HFFc6 (cell line): ENCODE results near the gene AIPL1. TPM values are rescaled to one million over a fixed set of nuclear protein-coding genes. Genes with fewer than 3 reads are reported as not detected.

Experiments
- DNase-seq: peaks from one replicate; pipeline ENCODE4 v3.0.0-alpha.2; 2018
- H3K27ac Mint-ChIP-seq: 2 replicates; pipeline ENCODE4 v1.8.0; 2020; ENCODE audit warnings: mild to moderate bottlenecking, mixed read lengths
- H3K27me3 Mint-ChIP-seq: 2 replicates; pipeline ENCODE4 v1.8.0; 2021; ENCODE audit warnings: mild to moderate bottlenecking, moderate library complexity, mixed read lengths; ENCODE audit not compliant: insufficient read depth
- H3K36me3 Mint-ChIP-seq: 2 replicates; pipeline ENCODE4 v1.8.0; 2021; ENCODE audit warnings: low read depth, mixed read lengths
- H3K4me1 Mint-ChIP-seq: 2 replicates; pipeline ENCODE4 v1.8.0; 2020; ENCODE audit warnings: low read depth, mixed read lengths
- H3K4me3 Mint-ChIP-seq: 2 replicates; pipeline ENCODE4 v1.8.0; 2020; ENCODE audit warnings: mild to moderate bottlenecking, moderate library complexity, mixed read lengths
- H3K9me3 Mint-ChIP-seq: 2 replicates; pipeline ENCODE4 v1.8.0; 2020; ENCODE audit warnings: mild to moderate bottlenecking, mixed read lengths
- CTCF ChIP-seq: fragments of 200-600 bp; sonication (generic); IDR thresholded peaks from 2 replicates; pipeline ENCODE4 v1.5.0; 2021; ENCODE audit warnings: antibody characterized with exemption, mild to moderate bottlenecking
- total RNA-seq, 6 experiments: library from RNA; stranded (reverse); fragmentation: NEBNext Ultra II Directional; extraction: Animal tissue kit (Norgen Biotek cat#: 25700); gene quantifications; 2 replicates in 1 of 6; 3 replicates in 5 of 6; pipeline ENCODE4 v1.2.3, GENCODE V29; 2021

The AIPL1 gene
- total RNA-seq, 6 experiments from 2014 or later, result not detected

- H3K36me3 Mint-ChIP-seq, result no peaks in the 10 kb centered on the region
- TF ChIP-seq CTCF, result no peak
- H3K27me3 Mint-ChIP-seq, result peaks cover 6% of the 10 kb centered on the region
- no peak overlapping the region for H3K4me3 Mint-ChIP-seq
- DNase-seq, result no peak
- H3K27ac Mint-ChIP-seq, result no peak overlapping the region
- H3K4me1 Mint-ChIP-seq, result peaks cover 7% of the 10 kb centered on the region
- H3K9me3 Mint-ChIP-seq, result no peaks in the 10 kb centered on the region
These were observed 36.0 kb downstream of the AIPL1 start for GRCh38 chr17:6398955-6399354.

GRCh38 chr17:6394055-6394606 is 40.8 kb downstream of the AIPL1 start:
- no peak for DNase-seq
- H3K27me3 Mint-ChIP-seq, result peaks cover 17% of the 10 kb centered on the region
- no peaks in the 10 kb centered on the region for H3K4me1 Mint-ChIP-seq
- no peak overlapping the region for H3K27ac Mint-ChIP-seq
- H3K36me3 Mint-ChIP-seq, result no peaks in the 10 kb centered on the region
- TF ChIP-seq CTCF, result no peak
- no peaks in the 10 kb centered on the region for H3K9me3 Mint-ChIP-seq
- no peak overlapping the region for H3K4me3 Mint-ChIP-seq

GRCh38 chr17:6393351-6393952 is 41.5 kb downstream of the AIPL1 start:
- H3K27ac Mint-ChIP-seq, result no peak overlapping the region
- no peak for TF ChIP-seq CTCF
- no peak for DNase-seq
- H3K36me3 Mint-ChIP-seq, result no peaks in the 10 kb centered on the region
- H3K4me1 Mint-ChIP-seq, result no peaks in the 10 kb centered on the region
- H3K4me3 Mint-ChIP-seq, result no peak overlapping the region
- H3K9me3 Mint-ChIP-seq, result no peaks in the 10 kb centered on the region
- peaks cover 17% of the 10 kb centered on the region for H3K27me3 Mint-ChIP-seq

- H3K36me3 Mint-ChIP-seq, result no peaks in the 10 kb centered on the region
- H3K27me3 Mint-ChIP-seq, result peaks cover 17% of the 10 kb centered on the region
- no peak overlapping the region for H3K27ac Mint-ChIP-seq
- no peaks in the 10 kb centered on the region for H3K9me3 Mint-ChIP-seq
- no peak for DNase-seq
- no peaks in the 10 kb centered on the region for H3K4me1 Mint-ChIP-seq
- no peak overlapping the region for H3K4me3 Mint-ChIP-seq
- no peak for TF ChIP-seq CTCF
These were observed 42.1 kb downstream of the AIPL1 start for GRCh38 chr17:6392609-6393350.

GRCh38 chr17:6388416-6388815 is 46.5 kb downstream of the AIPL1 start:
- TF ChIP-seq CTCF, result no peak
- H3K4me3 Mint-ChIP-seq, result no peak overlapping the region
- no peaks in the 10 kb centered on the region for H3K4me1 Mint-ChIP-seq
- no peak overlapping the region for H3K27ac Mint-ChIP-seq
- H3K36me3 Mint-ChIP-seq, result no peaks in the 10 kb centered on the region
- H3K9me3 Mint-ChIP-seq, result no peaks in the 10 kb centered on the region
- peaks cover 22% of the 10 kb centered on the region for H3K27me3 Mint-ChIP-seq
- DNase-seq, result no peak
